HEK293T (cell line): ENCODE measurements around the gene CROCC.

Source experiments
- ARNT ChIP-seq: fragments of 450-650 bp; IDR thresholded peaks from 2 replicates; pipeline ENCODE4 v1.6.1; 2017; ENCODE audit warnings: mild to moderate bottlenecking
- BHLHE40 ChIP-seq: fragments of 450-650 bp; IDR thresholded peaks from 2 replicates; pipeline ENCODE4 v1.6.1; 2016; ENCODE audit warnings: mild to moderate bottlenecking, moderate library complexity, borderline replicate concordance
- ELF4 ChIP-seq: fragments of 450-650 bp; IDR thresholded peaks from 2 replicates; pipeline ENCODE4 v1.6.1; 2017; ENCODE audit warnings: antibody characterized with exemption
- FOXM1 ChIP-seq: fragments of 450-650 bp; IDR thresholded peaks from 2 replicates; pipeline ENCODE4 v1.6.1; 2017; ENCODE audit warnings: mild to moderate bottlenecking, borderline replicate concordance
- HDGF ChIP-seq: fragments of 450-650 bp; IDR thresholded peaks from 2 replicates; pipeline ENCODE4 v1.6.1; 2017; ENCODE audit warnings: antibody characterized with exemption, borderline replicate concordance
- L3MBTL2 ChIP-seq: fragments of 450-650 bp; conservative IDR thresholded peaks from 2 replicates; pipeline ENCODE4 v1.6.1; 2016; ENCODE audit warnings: mild to moderate bottlenecking
- LEF1 ChIP-seq: fragments of 450-650 bp; IDR thresholded peaks from 2 replicates; pipeline ENCODE4 v1.6.1; 2017; ENCODE audit warnings: mild to moderate bottlenecking, borderline replicate concordance
- NFRKB ChIP-seq: fragments of 450-650 bp; IDR thresholded peaks from 2 replicates; pipeline ENCODE4 v1.6.1; 2016; ENCODE audit warnings: mild to moderate bottlenecking, moderate library complexity
- SP1 ChIP-seq: fragments of 450-650 bp; IDR thresholded peaks from 2 replicates; pipeline ENCODE4 v1.6.1; 2017
- SUZ12 ChIP-seq: fragments of 450-650 bp; IDR thresholded peaks from 2 replicates; pipeline ENCODE4 v1.6.1; 2016; ENCODE audit warnings: mild to moderate bottlenecking
- TARDBP ChIP-seq: fragments of 450-650 bp; IDR thresholded peaks from 2 replicates; pipeline ENCODE4 v1.6.1; 2016
- ZNF384 ChIP-seq: fragments of 450-650 bp; IDR thresholded peaks from 2 replicates; pipeline ENCODE4 v1.6.1; 2016
- TF ChIP-seq, protein P1 (sequence below): fragments of 450-650 bp; IDR thresholded peaks from 2 replicates; pipeline ENCODE4 v1.6.1; 2016

DNA sequence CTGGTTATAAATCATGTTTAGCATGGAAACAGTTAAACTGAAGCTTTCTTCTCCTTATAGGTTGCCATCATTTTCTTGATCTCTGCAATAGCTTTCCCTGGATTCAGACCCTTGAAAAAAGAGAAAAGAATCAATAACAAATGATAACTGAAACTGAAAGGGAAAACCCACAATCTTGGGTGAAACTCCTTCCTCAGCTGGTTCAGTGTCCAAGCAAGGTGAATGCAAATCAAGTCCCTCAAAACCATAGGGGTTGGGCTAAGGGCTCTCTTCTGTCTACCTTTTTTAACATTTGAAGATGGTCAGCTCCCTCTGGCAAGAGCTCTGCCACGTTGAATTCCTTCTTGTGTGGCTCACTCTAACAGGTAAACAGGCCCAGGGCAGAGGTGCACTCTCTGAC is 97.1 kb downstream of the CROCC start:
- TF ChIP-seq LEF1: no peak
- TF ChIP-seq SUZ12: no peak
- no peak for TF ChIP-seq SP1
- TF ChIP-seq BHLHE40: no peak
- TF ChIP-seq ELF4: no peak
- TF ChIP-seq FOXM1: no peak
- TF ChIP-seq, protein P1, sequence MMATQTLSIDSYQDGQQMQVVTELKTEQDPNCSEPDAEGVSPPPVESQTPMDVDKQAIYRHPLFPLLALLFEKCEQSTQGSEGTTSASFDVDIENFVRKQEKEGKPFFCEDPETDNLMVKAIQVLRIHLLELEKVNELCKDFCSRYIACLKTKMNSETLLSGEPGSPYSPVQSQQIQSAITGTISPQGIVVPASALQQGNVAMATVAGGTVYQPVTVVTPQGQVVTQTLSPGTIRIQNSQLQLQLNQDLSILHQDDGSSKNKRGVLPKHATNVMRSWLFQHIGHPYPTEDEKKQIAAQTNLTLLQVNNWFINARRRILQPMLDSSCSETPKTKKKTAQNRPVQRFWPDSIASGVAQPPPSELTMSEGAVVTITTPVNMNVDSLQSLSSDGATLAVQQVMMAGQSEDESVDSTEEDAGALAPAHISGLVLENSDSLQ: no peak
- no peak for TF ChIP-seq L3MBTL2
- no peak for TF ChIP-seq HDGF
- TF ChIP-seq TARDBP: no peak
- no peak for TF ChIP-seq ZNF384
- TF ChIP-seq ARNT: no peak
- no peak for TF ChIP-seq NFRKB
